ENCODE data around the gene CMTM4. TPM values are rescaled to one million over a fixed set of nuclear protein-coding genes. Genes with fewer than 3 reads are reported as not detected.
"Not testable (repeated sequence)": the region's sequence is repeated elsewhere in the genome, so short reads cannot be mapped to it uniquely, and the experiment has no call there.

Gene CMTM4
- total RNA-seq, 4 donors from 2014 or later: 6.1 to 41.5 (median 15.1) TPM

DNA sequence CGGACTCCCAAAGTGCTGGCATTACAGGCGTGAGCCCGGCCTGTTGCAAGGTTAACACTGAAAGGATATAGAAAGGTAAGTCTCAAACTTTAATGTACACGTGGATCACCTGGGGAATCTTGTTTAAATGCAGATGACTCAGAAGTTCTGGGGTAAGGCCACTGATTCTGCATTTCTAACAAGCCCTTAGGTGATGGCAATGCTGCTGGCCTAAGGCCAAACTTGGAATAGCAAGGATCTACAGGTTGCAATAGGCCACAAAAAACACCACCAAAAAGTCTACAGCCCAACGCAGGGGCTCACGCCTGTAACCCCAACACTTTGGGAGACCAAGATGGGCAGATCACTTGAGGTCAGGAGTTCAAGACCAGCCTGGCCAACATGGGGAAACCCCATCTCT, 4.2 kb downstream of the CMTM4 start:
- Histone ChIP-seq H3K4me1 (peaks cover 3 to 9% of the 10 kb centered on the region in 2 donors), H3K9me3 (no peaks in the 10 kb centered on the region), H3K27ac (no peak overlapping the region), H3K27me3 (no peaks in the 10 kb centered on the region), H3K4me3 (no peak overlapping the region), H3K36me3 (no peaks in the 10 kb centered on the region)
- no peak for TF ChIP-seq POLR2A (IDR thresholded peaks at IDR 0.05)
- TF ChIP-seq, protein P1, sequence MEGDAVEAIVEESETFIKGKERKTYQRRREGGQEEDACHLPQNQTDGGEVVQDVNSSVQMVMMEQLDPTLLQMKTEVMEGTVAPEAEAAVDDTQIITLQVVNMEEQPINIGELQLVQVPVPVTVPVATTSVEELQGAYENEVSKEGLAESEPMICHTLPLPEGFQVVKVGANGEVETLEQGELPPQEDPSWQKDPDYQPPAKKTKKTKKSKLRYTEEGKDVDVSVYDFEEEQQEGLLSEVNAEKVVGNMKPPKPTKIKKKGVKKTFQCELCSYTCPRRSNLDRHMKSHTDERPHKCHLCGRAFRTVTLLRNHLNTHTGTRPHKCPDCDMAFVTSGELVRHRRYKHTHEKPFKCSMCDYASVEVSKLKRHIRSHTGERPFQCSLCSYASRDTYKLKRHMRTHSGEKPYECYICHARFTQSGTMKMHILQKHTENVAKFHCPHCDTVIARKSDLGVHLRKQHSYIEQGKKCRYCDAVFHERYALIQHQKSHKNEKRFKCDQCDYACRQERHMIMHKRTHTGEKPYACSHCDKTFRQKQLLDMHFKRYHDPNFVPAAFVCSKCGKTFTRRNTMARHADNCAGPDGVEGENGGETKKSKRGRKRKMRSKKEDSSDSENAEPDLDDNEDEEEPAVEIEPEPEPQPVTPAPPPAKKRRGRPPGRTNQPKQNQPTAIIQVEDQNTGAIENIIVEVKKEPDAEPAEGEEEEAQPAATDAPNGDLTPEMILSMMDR (IDR thresholded peaks at IDR 0.05): no peak
- intact Hi-C loops (cut with DNase I; ENCODE audit: low total_unique reads): no loop called here
- no peak for DNase-seq

DNA sequence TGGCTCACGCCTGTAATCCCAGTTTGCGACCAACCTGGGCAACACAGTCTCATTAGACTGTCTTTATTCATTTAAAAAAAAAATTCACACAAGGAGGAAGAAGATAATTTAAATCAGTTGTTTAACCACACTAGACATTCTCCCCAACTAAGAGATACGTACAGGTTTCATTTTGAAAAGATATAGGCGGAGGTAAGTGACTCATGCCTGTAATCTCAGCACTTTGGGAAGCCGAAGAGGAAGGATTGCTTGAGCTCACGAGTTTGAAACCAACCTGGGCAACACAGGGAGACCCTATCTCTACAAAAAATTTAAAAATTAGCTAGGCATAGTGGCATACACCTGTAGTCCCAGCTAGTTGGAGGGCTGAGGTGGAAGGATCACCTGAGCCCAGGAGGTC, 5.3 kb downstream of the CMTM4 start:
- DNase-seq: no peak
- Histone ChIP-seq H3K9me3 (no peaks in the 10 kb centered on the region), H3K36me3 (no peaks in the 10 kb centered on the region), H3K27ac (no peak overlapping the region), H3K27me3 (no peaks in the 10 kb centered on the region), H3K4me3 (no peak overlapping the region), H3K4me1 (peaks cover 3 to 9% of the 10 kb centered on the region in 2 donors)
- intact Hi-C loops (cut with DNase I; ENCODE audit: low total_unique reads): no loop called here
- TF ChIP-seq, protein P1 (IDR thresholded peaks at IDR 0.05): no peak
- no peak for TF ChIP-seq POLR2A (IDR thresholded peaks at IDR 0.05)

DNA sequence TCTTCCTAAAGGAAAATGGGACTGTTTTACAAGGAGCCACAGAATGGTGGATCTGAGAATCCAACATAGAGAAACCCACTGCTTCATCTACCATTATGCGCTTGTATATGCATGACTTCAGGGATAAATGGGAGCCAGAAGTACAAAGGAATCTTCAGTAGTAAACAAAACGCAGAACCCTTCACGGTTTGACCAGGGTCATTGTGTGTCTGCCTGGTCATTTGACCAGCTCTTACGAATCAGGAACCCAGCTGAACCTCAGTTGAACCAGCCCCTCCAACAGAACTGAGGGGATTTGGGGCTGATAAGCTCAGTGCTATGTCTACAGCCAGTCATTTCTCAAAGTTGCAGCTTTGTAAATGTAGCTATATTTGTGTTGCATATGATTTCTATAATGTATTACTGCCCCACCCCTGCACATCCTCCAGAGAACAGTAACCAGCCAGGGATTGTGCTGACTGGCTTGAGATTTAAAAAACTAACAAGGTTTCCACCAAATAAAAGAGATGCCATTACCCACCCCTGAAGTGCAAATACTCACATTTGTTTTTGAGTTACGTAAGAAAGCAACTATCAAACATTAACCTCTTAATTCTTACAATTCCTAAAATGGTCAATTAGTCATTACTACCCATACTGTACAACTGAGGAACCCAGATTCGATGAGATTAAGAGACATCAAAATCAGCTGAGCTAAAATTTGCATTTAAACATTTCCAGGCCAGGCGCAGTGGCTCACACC, 6.3 kb downstream of the CMTM4 start:
- DNase-seq: no peak
- H3K9me3 ChIP-seq: no peaks in the 10 kb centered on the region
- intact Hi-C loops (cut with DNase I; ENCODE audit: low total_unique reads): no loop called here
- no peaks in the 10 kb centered on the region for H3K27me3 ChIP-seq
- H3K27ac ChIP-seq: no peak overlapping the region
- TF ChIP-seq POLR2A (IDR thresholded peaks at IDR 0.05): no peak
- TF ChIP-seq, protein P1 (IDR thresholded peaks at IDR 0.05): no peak
- no peaks in the 10 kb centered on the region for H3K36me3 ChIP-seq
- H3K4me1 ChIP-seq: peaks cover 0 to 3% of the 10 kb centered on the region in 2 donors
- H3K4me3 ChIP-seq: no peak overlapping the region

DNA sequence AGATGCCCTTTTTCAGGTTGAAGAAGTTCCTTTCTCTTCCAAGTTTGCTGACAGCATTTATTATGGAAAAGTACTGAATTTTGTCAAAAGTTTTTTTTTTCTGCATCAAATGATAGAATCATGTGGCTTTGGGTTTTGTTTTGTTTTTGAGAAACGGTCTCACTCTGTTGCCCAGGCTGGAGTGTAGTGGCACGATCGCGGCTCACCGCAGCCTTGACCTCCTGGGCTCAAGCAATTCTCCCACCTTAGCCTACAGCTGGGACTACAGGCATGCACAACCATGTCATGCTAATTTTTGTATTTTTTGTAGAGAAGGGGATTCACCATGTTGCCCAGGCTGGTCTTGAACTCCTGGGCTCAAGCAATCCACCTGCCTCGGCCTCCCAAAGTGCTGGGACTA, 7.3 kb downstream of the CMTM4 start:
- no peaks in the 10 kb centered on the region for H3K4me1 ChIP-seq
- no peaks in the 10 kb centered on the region for H3K9me3 ChIP-seq
- no peaks in the 10 kb centered on the region for H3K36me3 ChIP-seq
- no peak overlapping the region for H3K27ac ChIP-seq
- intact Hi-C loops (cut with DNase I; ENCODE audit: low total_unique reads): no loop called here
- TF ChIP-seq, protein P1 (IDR thresholded peaks at IDR 0.05): no peak
- TF ChIP-seq POLR2A (IDR thresholded peaks at IDR 0.05): no peak
- H3K27me3 ChIP-seq: no peaks in the 10 kb centered on the region
- DNase-seq: no peak
- no peak overlapping the region for H3K4me3 ChIP-seq

DNA sequence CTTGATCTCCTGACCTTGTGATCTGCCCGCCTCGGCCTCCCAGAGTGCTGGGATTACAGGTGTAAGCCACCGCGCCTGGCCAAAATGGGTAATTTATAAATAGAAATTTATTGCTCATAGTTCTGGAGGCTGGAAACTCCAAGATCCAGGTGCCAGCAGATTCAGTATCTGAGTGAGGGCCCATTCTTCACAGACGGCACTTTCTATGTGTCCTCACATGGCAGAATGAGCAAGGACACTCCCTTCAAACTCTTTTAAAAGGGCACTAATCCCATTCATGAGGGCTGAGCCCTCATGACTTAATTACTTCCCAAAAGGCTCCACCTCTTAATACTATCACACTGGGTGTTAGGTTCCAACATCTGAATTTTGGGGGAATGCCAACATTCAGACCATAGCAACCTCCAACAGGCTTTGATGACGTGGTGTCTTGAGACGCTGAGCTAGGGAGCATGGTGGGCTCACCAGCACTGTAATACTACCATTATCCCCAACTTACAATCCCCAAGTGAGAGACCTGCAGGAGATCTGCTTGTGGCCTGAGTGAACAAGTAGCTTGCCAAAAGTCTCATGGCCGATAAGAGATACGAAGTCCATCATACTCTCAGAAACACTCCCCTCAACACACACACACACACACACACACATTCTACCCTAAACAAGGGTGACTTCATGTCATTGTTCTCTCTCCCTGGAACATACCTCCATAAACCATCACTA, 8.5 kb downstream of the CMTM4 start:
- intact Hi-C loops (cut with DNase I; ENCODE audit: low total_unique reads): no loop called here
- no peaks in the 10 kb centered on the region for H3K9me3 ChIP-seq
- no peaks in the 10 kb centered on the region for H3K27me3 ChIP-seq
- H3K4me1 ChIP-seq: no peaks in the 10 kb centered on the region
- H3K27ac ChIP-seq: no peak overlapping the region
- H3K4me3 ChIP-seq: no peak overlapping the region
- no peak for TF ChIP-seq POLR2A (IDR thresholded peaks at IDR 0.05)
- TF ChIP-seq, protein P1 (IDR thresholded peaks at IDR 0.05): no peak
- no peaks in the 10 kb centered on the region for H3K36me3 ChIP-seq
- DNase-seq: no peak

DNA sequence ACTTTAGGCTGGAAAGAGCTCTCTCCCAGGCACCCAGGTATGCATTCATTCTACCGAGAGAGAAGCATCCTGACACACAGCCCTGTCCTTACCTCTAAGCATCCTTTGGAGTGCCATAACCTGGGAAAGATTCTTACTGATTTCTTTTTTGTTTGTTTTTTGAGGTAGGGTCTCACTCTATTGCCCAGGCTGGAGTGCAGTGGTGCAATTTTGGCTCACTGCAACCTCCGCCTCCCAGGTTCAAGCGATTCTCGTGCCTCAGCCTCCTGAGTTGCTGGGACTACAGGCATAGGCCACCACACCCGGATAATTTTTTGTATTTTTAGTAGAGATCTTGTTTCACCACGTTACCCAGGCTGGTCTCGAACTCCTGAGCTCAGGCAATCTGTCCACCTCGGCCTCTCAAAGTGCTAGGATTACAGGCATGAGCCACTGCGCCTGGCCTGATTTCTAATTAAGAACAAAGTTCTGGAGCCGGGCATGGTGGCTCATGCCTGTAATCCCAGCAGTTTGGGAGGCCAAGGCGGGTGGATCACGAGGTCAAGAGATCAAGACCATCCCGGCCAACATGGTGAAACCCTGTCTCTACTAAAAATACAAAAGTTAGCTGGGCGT, 10.9 kb downstream of the CMTM4 start:
- H3K36me3 ChIP-seq; H3K27ac ChIP-seq; intact Hi-C loops (cut with DNase I; ENCODE audit: low total_unique reads); H3K4me3 ChIP-seq; DNase-seq; H3K9me3 ChIP-seq; H3K4me1 ChIP-seq; H3K27me3 ChIP-seq: not testable (repeated sequence)

All from uterus (tissue), 4 donors.